NCI-H146 treated with DMSO at 0.1 percent for 48 hours (cell line): ENCODE results near the gene SDR42E1.

Experiments
- DNase-seq: peaks from one replicate; lab custom pipeline; 2025; ENCODE audit not compliant: unreplicated experiment; lab: John Stamatoyannopoulos, UW

Gene SDR42E1, protein sequence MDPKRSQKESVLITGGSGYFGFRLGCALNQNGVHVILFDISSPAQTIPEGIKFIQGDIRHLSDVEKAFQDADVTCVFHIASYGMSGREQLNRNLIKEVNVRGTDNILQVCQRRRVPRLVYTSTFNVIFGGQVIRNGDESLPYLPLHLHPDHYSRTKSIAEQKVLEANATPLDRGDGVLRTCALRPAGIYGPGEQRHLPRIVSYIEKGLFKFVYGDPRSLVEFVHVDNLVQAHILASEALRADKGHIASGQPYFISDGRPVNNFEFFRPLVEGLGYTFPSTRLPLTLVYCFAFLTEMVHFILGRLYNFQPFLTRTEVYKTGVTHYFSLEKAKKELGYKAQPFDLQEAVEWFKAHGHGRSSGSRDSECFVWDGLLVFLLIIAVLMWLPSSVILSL

DNA sequence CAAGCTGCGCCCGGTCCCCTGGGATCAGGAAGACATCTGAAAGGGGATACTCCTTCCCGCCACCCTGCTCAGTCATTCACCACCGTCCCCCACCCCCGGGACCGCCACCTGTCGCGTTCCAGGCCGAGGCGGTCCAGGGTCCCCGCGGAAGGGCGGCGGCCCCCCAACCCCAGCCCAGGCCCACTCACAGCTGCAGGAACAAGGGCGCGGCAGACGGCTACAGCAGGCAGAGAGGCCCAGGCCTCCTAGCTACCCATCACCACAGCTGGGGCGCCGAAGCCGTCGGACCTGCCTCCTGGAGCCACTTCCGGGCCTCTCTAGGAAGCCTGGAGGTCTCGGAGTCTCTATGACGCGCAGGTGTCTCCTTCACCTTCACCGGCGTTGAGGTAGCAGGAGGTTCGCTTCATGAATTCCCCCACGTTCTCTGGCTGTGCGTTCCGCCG, at the start of gene SDR42E1:
Gene SDR42E1, minus strand, starts transcription at position 272 of the 443 bp plus-strand sequence. CDS start 10,612 bp downstream, outside the sequence.
- DNase-seq: peak; percentile 60

DNA sequence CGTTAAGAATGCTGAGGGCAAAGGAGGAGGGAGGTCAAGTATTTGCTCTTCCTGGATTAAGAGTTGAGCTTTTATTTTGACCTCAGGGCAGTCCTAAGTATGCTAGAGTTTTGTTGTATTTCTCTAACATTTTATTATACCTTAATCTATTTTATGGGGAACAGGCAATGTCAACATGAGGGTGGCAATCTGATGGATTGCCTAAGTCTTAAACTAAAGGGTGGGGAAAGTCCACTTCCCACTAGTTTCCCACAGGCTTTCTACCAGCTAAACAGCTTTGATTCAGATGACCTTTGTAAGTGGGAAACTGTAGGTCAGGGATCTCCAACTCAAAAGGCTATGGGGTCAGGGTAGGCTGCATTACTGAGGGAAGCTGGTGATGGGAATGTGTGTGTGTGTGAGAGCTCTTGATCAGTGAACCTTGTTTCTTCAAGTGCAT, 48.7 kb upstream of the SDR42E1 start:
- no peak for DNase-seq

DNA sequence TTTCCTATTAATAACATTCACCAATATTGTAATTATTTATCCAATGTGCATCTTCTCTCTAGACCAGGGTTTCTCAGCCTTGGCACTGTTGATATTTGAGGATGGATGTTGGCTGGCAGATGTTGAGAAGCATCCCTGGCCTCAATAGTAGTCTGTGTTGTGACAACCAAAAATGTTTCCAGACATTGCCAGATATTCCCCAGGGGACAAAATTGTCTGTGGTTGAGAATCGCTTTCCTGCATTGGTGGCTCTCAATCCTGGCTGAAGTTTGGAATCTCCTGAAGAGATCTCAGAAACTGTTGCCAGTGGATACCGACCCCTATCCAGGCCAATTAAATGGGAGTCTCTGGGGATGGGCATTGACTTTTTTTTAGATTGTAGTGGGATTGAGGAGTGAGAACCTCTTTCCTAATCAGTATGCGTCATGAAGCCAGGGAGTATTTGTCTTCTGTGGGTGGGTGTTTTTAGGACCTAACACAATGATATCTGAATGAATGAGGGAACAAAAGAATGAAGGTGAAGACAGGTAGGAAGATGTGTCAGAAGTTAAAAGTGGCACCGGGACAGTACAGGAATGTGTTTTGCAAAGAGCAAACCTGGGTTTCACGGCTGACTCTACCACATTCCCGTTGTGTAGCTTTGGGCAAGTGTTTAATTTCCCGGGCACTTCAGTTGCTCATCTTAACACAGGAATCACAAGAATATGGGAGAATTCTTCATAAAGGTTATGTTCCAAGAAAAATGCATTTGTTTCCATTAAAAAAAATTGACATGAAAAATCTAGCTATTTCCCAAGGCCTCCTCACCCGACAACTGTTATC, 48.1 kb upstream of the SDR42E1 start:
- no peak for DNase-seq

DNA sequence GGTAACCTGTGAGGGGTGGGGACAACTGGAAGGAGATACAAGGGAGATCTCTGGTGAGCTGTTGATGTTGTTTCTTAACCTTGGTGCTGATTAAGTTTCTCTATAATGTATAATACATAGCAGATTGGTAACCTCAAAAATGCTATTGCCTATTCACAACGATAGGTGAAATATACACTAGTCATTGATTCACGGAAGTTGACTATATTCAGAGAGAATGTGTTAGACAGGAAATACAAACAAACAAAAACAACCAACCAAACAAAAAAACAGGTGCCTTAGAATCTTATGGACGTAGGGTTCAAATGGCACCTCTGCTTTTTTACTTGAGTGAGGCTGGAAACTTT, 45.3 kb upstream of the SDR42E1 start:
- no peak for DNase-seq

DNA sequence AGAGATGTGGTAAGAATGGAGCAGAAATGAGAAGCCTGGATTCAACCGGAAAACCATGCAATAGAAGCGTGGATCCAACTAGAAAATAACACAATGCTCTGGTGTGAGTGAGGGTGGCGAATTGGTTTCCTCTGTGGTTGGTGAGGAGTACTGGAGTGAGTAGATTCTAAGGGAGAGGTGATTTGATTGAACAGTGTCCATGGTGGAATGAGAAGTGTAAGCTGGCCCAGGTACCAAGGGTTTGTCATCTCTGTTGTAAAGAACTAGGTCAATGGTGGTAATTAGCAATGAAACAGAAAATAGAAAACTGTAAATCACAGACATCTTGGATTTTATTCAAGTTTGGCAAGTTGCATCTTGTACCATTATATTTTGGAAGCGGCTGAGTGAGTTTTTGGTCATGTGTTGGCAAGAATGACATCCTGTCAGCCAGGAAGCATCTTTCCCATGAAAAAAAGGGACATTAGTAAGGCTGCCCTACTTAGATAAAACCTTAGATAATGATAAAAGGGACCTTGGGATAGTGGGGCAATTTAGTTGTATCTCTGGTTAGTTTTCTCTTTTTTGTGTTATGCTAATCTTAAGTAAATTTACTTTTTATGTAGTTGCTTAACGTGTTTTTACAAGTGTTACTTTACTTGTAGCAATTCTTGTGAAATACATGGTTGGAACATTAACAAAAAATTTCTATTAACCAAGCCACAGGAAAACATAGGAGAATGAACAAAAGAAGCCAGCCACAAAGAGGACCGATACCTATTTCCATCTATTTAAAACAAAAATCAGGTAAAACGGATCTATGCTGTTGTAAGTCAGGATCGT, 44.7 kb upstream of the SDR42E1 start:
- no peak for DNase-seq

DNA sequence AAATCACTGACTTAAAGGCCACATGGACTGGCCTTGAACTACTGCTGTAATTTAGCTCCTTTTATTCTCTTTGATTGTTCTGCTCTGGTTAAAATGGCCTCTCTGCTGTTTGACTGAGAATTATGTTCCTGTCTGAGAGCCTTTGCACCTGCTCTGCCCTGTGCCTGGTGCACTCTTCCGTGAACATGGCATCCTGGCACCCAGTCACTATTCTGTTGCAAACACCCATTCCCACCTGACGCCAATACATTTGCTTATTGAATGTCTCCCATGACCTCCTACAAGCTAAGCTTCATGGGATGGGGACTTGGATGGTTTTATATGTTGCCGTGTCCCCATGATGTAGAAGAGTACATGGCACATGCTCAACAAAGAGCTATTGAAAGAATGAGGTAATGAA, 43.8 kb upstream of the SDR42E1 start:
- no peak for DNase-seq

DNA sequence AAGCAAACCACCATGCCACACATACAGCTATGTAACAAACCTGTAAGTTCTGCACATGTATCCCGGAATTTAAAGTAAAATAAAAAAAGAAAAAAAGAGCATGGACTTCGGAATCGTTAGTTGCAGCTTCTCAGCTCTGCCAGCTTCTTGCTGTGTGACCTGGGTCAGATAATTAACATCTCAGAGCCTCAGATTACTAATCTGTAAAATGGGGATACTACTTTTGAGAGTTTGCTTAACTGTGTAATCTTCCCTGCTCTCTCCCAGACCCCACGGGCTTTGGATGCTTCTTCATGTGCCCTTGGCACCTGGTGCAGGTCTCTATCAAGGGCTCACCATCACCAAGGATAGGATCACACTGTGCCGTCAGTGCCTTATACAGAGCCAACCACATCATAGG, 40.4 kb upstream of the SDR42E1 start:
- no peak for DNase-seq

DNA sequence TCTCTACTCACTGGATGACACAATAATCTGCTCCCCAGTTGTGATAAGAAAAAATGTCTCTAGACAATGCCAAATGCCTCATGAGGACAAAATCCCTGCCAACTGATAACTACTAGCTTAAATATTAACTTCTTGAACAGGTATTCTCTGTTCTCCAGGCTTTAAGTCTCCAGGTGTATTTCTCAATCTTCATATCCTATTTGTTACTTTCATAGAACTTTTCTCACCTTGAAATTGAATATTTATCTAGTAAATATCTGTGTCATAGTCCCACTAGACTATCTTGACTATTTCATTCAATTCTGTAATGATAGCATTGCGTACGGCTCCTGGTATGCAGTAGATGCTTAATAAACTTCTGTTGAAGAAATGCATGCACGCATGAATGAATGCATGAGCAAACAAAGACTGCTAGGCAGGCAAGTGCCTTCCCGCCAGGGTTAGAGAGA, 39.7 kb upstream of the SDR42E1 start:
- DNase-seq: no peak

DNA sequence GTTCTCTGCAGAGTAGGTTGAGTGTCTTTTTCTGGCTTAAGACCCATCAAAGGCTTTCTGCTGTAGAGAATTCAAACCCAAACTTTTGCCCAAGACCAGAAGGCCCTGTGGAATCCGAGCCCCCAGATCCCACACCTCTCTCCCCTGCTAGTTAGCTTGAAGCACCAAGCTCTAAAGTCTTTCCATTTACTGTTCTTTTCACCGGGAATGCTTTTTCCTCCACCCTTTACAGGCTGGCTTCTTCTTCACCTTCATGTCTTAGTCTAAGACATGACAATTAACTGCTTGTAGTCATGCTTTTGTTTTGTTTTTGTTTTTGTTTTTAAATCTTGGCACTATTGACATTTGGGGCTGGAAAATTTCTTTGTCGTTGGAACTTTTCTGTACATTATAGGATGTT, 39.2 kb upstream of the SDR42E1 start:
- DNase-seq: no peak

DNA sequence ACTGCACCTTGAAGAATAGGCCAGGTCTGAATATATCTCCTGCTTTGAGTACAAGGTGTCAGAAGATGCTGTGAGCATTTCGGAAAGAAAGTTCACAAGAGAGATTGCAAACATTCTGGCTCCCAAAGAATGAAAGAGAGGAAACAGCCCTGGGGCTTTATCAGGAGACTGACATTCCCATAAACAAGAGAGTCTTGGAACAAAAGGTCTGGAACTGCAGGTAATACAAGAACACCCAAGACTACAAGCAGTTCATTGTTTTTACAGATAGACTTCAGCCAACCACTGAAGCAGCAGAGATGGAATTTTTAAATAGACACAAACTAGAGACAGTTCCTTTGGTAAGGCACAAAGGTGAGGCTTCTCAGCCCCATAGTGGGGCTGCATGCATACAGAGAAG, 38.2 kb upstream of the SDR42E1 start:
- no peak for DNase-seq

DNA sequence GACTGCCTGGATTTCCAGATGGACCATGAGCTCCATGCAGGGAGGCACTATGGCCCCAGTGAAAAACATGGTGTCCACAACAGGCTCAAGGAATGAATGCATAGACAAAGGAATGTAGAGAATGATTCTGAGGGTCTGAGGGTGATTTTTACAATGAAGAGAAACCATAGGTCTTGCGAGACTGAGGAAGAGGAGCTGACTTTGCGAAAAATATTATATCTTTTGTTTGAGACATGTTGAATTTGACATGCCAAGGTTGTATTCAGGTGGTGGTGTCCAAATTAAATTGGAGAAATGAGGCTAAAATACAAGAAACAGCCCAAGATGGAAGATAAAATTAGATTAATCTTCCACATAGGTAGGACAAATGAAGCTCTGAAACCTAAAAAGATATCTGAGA, 36.5 kb upstream of the SDR42E1 start:
- DNase-seq: no peak

DNA sequence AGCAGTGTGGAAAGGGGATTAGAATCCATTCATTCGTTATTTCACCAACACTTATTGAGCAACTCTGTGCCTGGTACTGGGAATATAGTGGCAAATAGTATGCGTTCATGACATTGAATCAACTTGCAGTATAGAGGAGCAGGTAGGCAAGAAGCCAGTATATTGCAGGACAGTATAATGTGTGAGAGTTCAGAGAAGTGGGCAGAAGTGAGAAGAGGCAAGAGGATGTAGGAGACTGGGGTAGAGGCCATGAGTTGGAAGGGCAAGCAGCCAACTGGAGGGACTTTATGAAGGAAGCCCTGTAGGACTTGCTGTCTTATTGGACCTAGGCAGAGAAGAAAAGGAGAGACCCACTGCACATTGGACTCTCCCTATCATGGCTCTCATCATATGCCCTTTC, 36.1 kb upstream of the SDR42E1 start:
- DNase-seq: no peak

DNA sequence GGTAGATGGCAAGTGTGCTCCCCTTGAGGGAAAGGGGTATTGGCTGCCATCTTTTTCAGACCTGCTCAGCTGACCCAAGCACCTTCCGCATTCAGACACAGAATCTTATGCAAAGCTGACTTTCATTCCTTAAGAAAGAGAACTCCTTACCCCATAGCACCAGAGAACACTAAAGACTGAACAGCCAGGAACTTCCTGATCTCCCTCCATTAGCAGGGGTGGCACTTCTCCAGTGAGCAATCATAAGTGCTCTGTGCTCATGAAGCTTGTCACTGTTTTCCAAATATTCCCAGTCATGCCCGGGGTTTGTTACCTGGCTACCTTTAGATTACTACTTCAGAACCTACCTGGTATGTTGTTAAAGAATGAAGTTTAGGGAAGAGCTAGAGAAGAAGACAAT, 35.7 kb upstream of the SDR42E1 start:
- DNase-seq: no peak

DNA sequence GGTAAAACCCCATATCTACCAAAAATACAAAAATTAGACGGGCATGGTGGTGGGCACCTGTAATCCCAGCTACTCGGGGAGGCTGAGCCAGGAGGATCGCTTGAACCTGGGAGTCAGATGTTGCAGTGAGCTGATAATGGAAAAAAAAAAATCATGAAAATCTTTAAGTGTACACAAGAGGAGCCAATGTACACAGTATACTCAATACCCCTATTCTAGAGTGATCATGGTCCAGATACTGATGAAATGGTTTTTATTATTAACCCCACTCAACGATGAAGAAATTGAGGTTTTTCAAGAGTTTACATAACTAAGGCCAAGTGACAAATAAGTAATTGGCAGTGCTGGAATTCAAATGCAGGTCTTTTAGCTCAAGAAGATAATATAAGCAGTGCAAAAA, 35.3 kb upstream of the SDR42E1 start:
- no peak for DNase-seq

DNA sequence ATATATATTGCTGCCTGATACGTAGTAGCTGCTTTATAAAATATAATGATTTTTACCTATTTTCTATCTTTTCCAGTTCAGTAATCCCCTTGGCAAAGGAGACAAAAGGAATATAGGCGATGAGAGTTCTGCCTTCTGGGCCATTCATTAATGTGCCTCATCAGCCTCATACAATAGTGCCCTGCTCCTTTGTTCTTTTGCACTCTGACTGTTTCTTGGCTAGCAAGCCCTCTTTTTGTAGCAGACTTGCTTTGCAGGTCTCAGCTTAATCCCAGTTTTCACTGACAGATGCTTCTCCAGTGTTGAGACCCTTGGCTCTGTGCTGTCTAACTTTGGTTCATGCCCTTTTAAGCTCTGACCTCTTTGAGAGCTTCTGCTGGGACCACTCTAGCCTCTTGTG, 34.2 kb upstream of the SDR42E1 start:
- no peak for DNase-seq

DNA sequence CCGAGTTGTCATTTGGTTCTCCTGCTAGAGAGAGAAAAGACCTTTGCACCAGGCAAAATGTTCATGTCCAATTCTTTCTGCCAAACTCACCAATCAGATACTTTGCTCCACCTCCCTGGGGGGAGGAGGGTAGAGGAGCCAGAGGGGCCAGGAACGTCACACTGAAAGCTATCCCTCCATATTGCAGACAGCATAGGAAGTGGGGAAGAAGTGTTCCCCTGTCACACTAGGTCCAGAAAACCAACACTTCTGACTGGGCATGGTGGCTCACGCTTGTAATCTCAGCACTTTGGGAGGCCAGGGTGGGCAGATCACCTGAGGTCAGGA, 33.3 kb upstream of the SDR42E1 start:
- DNase-seq: no peak

DNA sequence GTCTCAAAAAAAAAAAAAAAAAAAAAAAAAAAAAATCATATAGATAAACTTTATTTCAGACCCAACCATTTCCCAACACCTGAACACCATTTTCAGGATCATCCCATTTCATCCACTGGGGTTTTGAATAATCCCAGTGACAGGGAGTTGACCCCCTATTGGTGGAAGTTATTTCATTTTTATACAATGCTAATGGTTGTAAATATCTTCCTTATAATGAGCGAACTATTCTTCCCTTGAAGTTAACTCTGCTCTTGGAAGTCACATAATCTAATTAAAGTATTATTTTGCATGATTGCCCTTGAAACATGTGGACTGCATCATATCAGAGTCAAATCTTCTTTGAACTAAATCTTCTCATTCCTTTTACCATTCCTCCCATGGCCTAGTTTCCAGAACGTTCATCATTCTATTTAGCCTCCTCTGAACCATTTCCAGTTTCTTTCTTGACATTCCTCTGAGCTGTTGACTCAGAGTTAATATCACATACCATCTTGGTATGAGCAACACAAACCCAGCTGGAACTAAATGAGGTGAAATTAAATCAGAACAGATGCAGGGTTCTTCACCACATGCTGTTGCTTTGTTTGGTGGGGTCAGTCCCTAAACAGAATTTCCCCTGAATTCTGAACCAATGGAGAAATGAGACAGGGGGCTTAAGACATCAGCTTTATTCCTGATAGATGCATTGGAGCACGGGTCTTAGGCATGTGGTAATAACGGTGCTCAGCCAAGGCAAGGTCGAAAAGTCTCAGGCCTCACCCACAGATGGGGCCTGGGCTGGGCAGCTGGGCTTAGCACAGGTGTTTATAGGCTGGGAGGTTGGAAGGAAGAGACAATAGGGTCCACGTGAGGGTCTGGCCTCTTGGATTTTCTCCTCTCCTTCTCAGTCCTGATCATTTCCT, 32.7 kb upstream of the SDR42E1 start:
- no peak for DNase-seq

DNA sequence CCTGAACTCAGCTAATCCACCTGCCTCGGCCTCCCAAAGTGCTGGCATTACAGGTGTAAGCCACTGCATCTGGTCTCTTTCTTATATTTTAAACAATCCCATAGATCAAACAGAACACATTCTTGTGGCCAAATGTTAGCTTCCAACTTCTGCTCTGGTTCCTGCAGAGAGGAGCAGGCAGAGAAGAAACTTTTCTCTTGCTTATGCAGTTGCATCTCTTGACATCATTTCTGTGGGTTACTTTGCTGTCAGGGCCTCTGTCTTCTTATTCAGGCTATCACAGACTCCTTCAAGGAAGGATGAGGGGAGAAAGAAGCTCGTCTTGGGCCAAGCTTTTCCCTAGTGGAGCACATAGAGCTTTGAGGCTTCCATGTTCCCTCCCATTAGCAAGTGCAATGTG, 31.6 kb upstream of the SDR42E1 start:
- DNase-seq: no peak

DNA sequence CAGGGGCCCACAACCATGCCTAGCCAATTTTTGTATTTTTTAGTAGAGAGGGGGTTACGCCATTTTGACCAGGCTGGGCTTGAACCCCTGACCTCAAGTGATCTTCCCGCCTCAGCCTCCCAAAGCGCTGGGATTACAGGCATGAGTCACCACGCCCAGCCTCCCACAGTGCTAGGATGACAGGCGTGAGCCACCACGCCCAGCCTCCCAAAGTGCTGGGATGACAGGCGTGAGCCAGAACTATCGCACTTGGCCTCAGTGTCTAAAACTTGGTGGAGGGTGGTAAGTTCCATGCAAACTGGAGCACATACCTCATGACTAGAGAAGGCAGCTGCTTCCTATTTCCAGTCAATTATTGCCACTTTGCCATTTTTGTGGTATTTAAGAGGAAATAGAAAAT, 30.9 kb upstream of the SDR42E1 start:
- DNase-seq: no peak

DNA sequence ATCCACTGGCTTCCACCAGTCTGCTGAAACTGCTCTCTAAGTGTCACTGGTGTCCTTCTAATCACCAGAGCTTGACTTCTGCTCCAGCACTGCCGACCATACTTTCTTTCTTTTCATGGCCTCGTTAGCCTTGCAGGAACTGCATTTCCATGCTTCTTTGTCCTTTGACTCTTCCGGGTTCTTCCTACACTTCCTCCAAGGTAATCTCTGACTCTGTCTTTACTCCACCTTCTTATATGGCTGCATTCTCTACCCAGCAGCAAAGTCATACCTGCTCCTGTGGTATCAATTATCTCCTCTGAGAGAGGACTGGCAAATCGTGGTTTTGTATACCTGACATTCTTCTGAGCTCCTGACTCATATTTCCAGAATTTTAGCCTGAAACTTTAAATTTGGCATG, 30.3 kb upstream of the SDR42E1 start:
- no peak for DNase-seq

DNA sequence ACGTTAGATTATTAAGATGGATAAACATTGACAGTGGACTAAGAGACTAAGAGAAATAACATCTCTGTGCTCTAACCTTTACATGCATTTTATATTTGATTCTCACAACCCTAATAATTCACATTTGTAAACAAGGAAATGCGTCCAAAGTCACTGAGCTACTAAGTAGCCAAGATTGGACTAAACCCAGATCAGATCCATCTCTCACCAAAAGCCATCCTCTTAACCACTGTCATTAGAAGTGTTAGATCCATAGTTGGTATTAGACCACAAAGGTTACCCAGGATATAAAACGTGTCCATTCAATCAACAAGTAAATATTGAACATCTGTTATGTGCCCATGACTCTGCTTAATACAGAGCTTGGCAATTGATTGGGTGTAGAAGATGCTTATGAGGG, 29.0 kb upstream of the SDR42E1 start:
- no peak for DNase-seq
